ENCODE measurements around the gene TBC1D5. TPM values are rescaled to one million over a fixed set of nuclear protein-coding genes. Genes with fewer than 3 reads are reported as not detected.
A peak's percentile ranks its signal among the peaks of the same experiment; 100 is the strongest.

Gene TBC1D5
- total RNA-seq, 1 donor from 2014 or later = 108 TPM

GRCh38 chr3:17631609-17632008 lies 110.8 kb downstream of the TBC1D5 start:
- Histone ChIP-seq H3K36me3 (no peaks in the 10 kb centered on the region), H3K4me2 (no peak overlapping the region), H3F3A (ENCODE audit: low read depth) (peaks cover 4% of the 10 kb centered on the region), H3K9me3 (ENCODE audit: low read depth) (no peaks in the 10 kb centered on the region), H3K27ac (no peak overlapping the region), H3K4me3 (no peak overlapping the region), H4K20me1 (ENCODE audit: low read depth) (no peaks in the 10 kb centered on the region), H2AFZ (replicated peaks) (no peak overlapping the region), H3K27me3 (no peaks in the 10 kb centered on the region), H3K79me2 (ENCODE audit: low read depth) (no peaks in the 10 kb centered on the region), H3K9ac (no peak overlapping the region), H3K4me1 (peaks cover 19% of the 10 kb centered on the region)
- TF ChIP-seq EZH2 (IDR thresholded peaks at IDR 0.05) = no peak
- no peak for TF ChIP-seq CTCF (IDR thresholded peaks at IDR 0.05)
- no peak for TF ChIP-seq EZH2phosphoT487 (IDR thresholded peaks at IDR 0.05)
- no peak for DNase-seq (ENCODE audit: low spot score)
- H3K4me3 Mint-ChIP-seq = no peak overlapping the region
- no peaks in the 10 kb centered on the region for H3K36me3 Mint-ChIP-seq
- no peak overlapping the region for H3K27ac Mint-ChIP-seq
- no peaks in the 10 kb centered on the region for H3K9me3 Mint-ChIP-seq
- H3K4me1 Mint-ChIP-seq = peaks cover 4% of the 10 kb centered on the region
- H3K27me3 Mint-ChIP-seq (ENCODE audit: insufficient read depth, low read depth) = no peaks in the 10 kb centered on the region

- H3K27me3 Mint-ChIP-seq (ENCODE audit: insufficient read depth, low read depth) = no peaks in the 10 kb centered on the region
- H3K36me3 Mint-ChIP-seq = no peaks in the 10 kb centered on the region
- Histone ChIP-seq H3K4me1 (peaks cover 38% of the 10 kb centered on the region), H3K27ac (no peak overlapping the region), H4K20me1 (ENCODE audit: low read depth) (no peaks in the 10 kb centered on the region), H3K27me3 (no peaks in the 10 kb centered on the region), H2AFZ (replicated peaks) (no peak overlapping the region), H3F3A (ENCODE audit: low read depth) (peaks cover 4% of the 10 kb centered on the region), H3K9ac (no peak overlapping the region), H3K36me3 (no peaks in the 10 kb centered on the region), H3K4me2 (no peak overlapping the region), H3K4me3 (no peak overlapping the region), H3K79me2 (ENCODE audit: low read depth) (no peaks in the 10 kb centered on the region), H3K9me3 (ENCODE audit: low read depth) (no peaks in the 10 kb centered on the region)
- H3K4me1 Mint-ChIP-seq = peaks cover 4% of the 10 kb centered on the region
- no peaks in the 10 kb centered on the region for H3K9me3 Mint-ChIP-seq
- H3K27ac Mint-ChIP-seq = no peak overlapping the region
- DNase-seq (ENCODE audit: low spot score) = no peak
- TF ChIP-seq EZH2phosphoT487 (IDR thresholded peaks at IDR 0.05) (no peak), EZH2 (IDR thresholded peaks at IDR 0.05) (no peak), CTCF (IDR thresholded peaks at IDR 0.05) (no peak)
- H3K4me3 Mint-ChIP-seq = no peak overlapping the region
These were observed 113.0 kb downstream of the TBC1D5 start for GRCh38 chr3:17629400-17629799.

GRCh38 chr3:17626395-17626794 lies 116.0 kb downstream of the TBC1D5 start:
- Histone ChIP-seq H4K20me1 (ENCODE audit: low read depth) (no peaks in the 10 kb centered on the region), H3K4me3 (no peak overlapping the region), H3K27me3 (no peaks in the 10 kb centered on the region), H3K4me2 (peak overlapping the region; percentile 29), H3K4me1 (peaks cover 45% of the 10 kb centered on the region), H3F3A (ENCODE audit: low read depth) (peaks cover 4% of the 10 kb centered on the region), H3K27ac (peak overlapping the region; percentile 47), H3K79me2 (ENCODE audit: low read depth) (no peaks in the 10 kb centered on the region), H2AFZ (replicated peaks) (no peak overlapping the region), H3K36me3 (no peaks in the 10 kb centered on the region), H3K9me3 (ENCODE audit: low read depth) (no peaks in the 10 kb centered on the region), H3K9ac (no peak overlapping the region)
- no peak for DNase-seq (ENCODE audit: low spot score)
- H3K27me3 Mint-ChIP-seq (ENCODE audit: insufficient read depth, low read depth) = no peaks in the 10 kb centered on the region
- TF ChIP-seq EZH2 (IDR thresholded peaks at IDR 0.05) (no peak), EZH2phosphoT487 (IDR thresholded peaks at IDR 0.05) (no peak), CTCF (IDR thresholded peaks at IDR 0.05) (no peak)
- peaks cover 2% of the 10 kb centered on the region for H3K36me3 Mint-ChIP-seq
- H3K27ac Mint-ChIP-seq = no peak overlapping the region
- H3K4me1 Mint-ChIP-seq = peaks cover 4% of the 10 kb centered on the region
- H3K4me3 Mint-ChIP-seq = no peak overlapping the region
- no peaks in the 10 kb centered on the region for H3K9me3 Mint-ChIP-seq

Data from neural progenitor cell (in vitro differentiated cells).